Fibroblast of villous mesenchyme (primary cell): ENCODE results near the gene CEP295NL. TPM values are rescaled to one million over a fixed set of nuclear protein-coding genes. Genes with fewer than 3 reads are reported as not detected.

Experiments
- DNase-seq: peaks from one replicate; pipeline ENCODE4 v3.0.0-alpha.2; 2010; ENCODE audit warnings: low read depth
- H3K4me3 ChIP-seq: 2 replicates; pipeline ENCODE4 v1.5.1; 2011; ENCODE audit warnings: low read depth, mild to moderate bottlenecking, low read length
- CTCF ChIP-seq: IDR thresholded peaks from 2 replicates; pipeline ENCODE4 v1.5.1; 2012; ENCODE audit warnings: low read depth, mild to moderate bottlenecking, low read length; ENCODE audit not compliant: insufficient read depth
- total RNA-seq: library from RNA; depleted of rRNA; stranded (reverse); fragments of >200 nt; gene quantifications from 2 replicates; pipeline ENCODE4 v1.2.3, GENCODE V29; 2012

The CEP295NL gene
- total RNA-seq, 1 donor, result 5.6 TPM

GRCh38 chr17:78929908-78930775 lies 27.1 kb upstream of the CEP295NL start:
- TF ChIP-seq CTCF, result no peak
- no peak for DNase-seq
- H3K4me3 ChIP-seq, result no peak overlapping the region

- peak overlapping the region; percentile 88 for H3K4me3 ChIP-seq
- DNase-seq, result peak; percentile 90
- no peak for TF ChIP-seq CTCF
These were observed 22.9 kb upstream of the CEP295NL start for GRCh38 chr17:78925662-78926555.

- peak within 1 kb of the TSS; percentile 88 for H3K4me3 ChIP-seq
- peak; percentile 89 for DNase-seq
- TF ChIP-seq CTCF, result peak; percentile 12
These were observed 22.2 kb upstream of the CEP295NL start, which contains the start of gene TIMP2 for GRCh38 chr17:78925234-78925633. Gene TIMP2, minus strand, starts transcription at chr17:78925387. Its CDS starts 299 bp downstream, at chr17:78925088.

- H3K4me3 ChIP-seq, result peak overlapping the region; percentile 88
- DNase-seq, result no peak
- no peak for TF ChIP-seq CTCF
These were observed 21.6 kb upstream of the CEP295NL start for GRCh38 chr17:78924481-78925151.

GRCh38 chr17:78923660-78924453 lies 20.9 kb upstream of the CEP295NL start:
- no peak for DNase-seq
- H3K4me3 ChIP-seq, result peak overlapping the region; percentile 88
- TF ChIP-seq CTCF, result no peak

GRCh38 chr17:78922816-78923498 lies 20.0 kb upstream of the CEP295NL start:
- TF ChIP-seq CTCF, result no peak
- DNase-seq, result no peak

More at GRCh38 chr17:78922816-78923498, 20.0 kb upstream of the CEP295NL start:
- peak overlapping the region; percentile 88 for H3K4me3 ChIP-seq
